ENCODE measurements around the gene TAF1D. TPM values are rescaled to one million over a fixed set of nuclear protein-coding genes. Genes with fewer than 3 reads are reported as not detected.

TAF1D gene
- total and polyA plus RNA-seq, 7 experiments from 2014 or later: 21.2 to 197 (median 156) TPM

DNA sequence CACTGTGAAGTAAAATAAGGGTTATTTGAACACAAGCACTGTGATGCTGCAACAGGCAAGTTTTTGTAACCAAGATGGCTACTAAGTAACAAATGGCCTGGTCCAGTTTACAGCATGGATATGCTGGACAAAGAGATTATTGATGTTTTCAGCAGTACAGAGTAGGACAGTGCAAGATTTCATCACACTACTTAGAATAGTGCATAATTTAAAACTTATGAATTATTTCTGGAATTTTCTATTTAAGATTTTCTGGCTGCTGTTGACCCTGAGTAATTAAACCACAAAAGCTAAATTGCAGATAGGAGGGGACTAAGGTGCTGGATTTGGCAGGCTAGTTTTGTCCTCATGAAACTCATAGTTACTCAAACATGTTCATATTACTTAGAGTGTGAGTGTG, 46.7 kb downstream of the TAF1D start:
- H3K9me3 ChIP-seq (ENCODE audit: control insufficient read depth in 2 of 3, low read length in 3 of 3): no peaks in the 10 kb centered on the region
- peaks cover 36 to 63% (median 57%) of the 10 kb centered on the region in 5 donors for H3K36me3 Mint-ChIP-seq
- no peaks in the 10 kb centered on the region for H3K9me3 Mint-ChIP-seq
- CTCF ChIA-PET: no interaction called here
- POLR2A ChIA-PET: no interaction called here
- no peak overlapping the region for H3K27ac ChIP-seq (ENCODE audit: low read depth, low read length)
- no peaks in the 10 kb centered on the region for H3K4me1 ChIP-seq (ENCODE audit: control insufficient read depth in 2 of 2, insufficient read depth in 2 of 2, low read length in 2 of 2)
- no peaks in the 10 kb centered on the region for H3K27me3 Mint-ChIP-seq
- peaks cover 0 to 10% (median 0%) of the 10 kb centered on the region in 7 donors for H3K4me1 Mint-ChIP-seq
- ATAC-seq (no peak), DNase-seq (no peak)
- intact Hi-C loops (cut with micrococcal nuclease): loop anchor here in 1 of 2 donors (5.0 kb wide), 1 partner anchor 33 kb away; no protein-coding TSS in a partner anchor
- no peak overlapping the region for H3K4me3 Mint-ChIP-seq
- no peaks in the 10 kb centered on the region for H3K27me3 ChIP-seq (ENCODE audit: control insufficient read depth in 2 of 2, insufficient read depth in 2 of 2, low read length in 2 of 2)
- H3K27ac Mint-ChIP-seq: peak overlapping the region in 1 of 9 donors; percentile 45
- no peak overlapping the region for H3K4me3 ChIP-seq (ENCODE audit: low read length)
- peaks cover 0 to 65% (median 5%) of the 10 kb centered on the region in 3 experiments for H3K36me3 ChIP-seq (ENCODE audit: control insufficient read depth in 2 of 3, insufficient read depth in 3 of 3, low read length in 3 of 3)

DNA sequence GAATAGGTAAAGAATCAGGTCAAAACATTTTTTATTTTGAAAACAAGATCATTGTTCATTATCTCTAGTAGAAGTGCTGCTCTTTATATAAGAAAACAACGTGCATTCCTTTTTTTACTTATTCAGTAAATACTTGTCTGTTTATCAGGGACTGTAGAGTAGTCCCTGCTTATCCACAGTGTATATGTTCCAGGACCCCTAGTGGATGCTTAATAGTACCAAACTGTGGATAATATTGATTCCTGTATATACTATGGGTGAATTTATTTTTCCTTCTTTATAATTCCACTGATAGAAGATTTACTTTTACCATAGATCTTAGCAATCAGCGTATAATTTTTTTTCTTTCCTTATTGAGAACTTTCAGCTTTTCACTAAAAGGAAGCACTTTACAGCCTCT, 47.2 kb downstream of the TAF1D start:
- Histone ChIP-seq H3K27me3 (ENCODE audit: control insufficient read depth in 2 of 2, insufficient read depth in 2 of 2, low read length in 2 of 2) (no peaks in the 10 kb centered on the region), H3K27ac (ENCODE audit: low read depth, low read length) (no peak overlapping the region), H3K4me1 (ENCODE audit: control insufficient read depth in 2 of 2, insufficient read depth in 2 of 2, low read length in 2 of 2) (no peaks in the 10 kb centered on the region), H3K36me3 (ENCODE audit: control insufficient read depth in 2 of 3, insufficient read depth in 3 of 3, low read length in 3 of 3) (peaks cover 0 to 68% (median 5%) of the 10 kb centered on the region in 3 experiments), H3K4me3 (ENCODE audit: low read length) (no peak overlapping the region), H3K9me3 (ENCODE audit: control insufficient read depth in 2 of 3, low read length in 3 of 3) (no peaks in the 10 kb centered on the region)
- no peaks in the 10 kb centered on the region for H3K27me3 Mint-ChIP-seq
- ChIA-PET CTCF (interaction anchor here (1.5 kb wide), 1 partner anchor 19 kb away, joined by 3 read pairs; no protein-coding TSS in a partner anchor), POLR2A (interaction anchor here (0.7 kb wide), 1 partner anchor 57 kb away, joined by 3 read pairs; no protein-coding TSS in a partner anchor)
- ATAC-seq: no peak
- H3K9me3 Mint-ChIP-seq: no peaks in the 10 kb centered on the region
- H3K36me3 Mint-ChIP-seq: peaks cover 32 to 63% (median 54%) of the 10 kb centered on the region in 5 donors
- intact Hi-C loops (cut with micrococcal nuclease): loop anchor here in 1 of 2 donors (5.0 kb wide), 1 partner anchor 33 kb away; no protein-coding TSS in a partner anchor
- peaks cover 0 to 8% (median 0%) of the 10 kb centered on the region in 7 donors for H3K4me1 Mint-ChIP-seq
- DNase-seq: no peak
- no peak overlapping the region for H3K27ac Mint-ChIP-seq
- H3K4me3 Mint-ChIP-seq: no peak overlapping the region

DNA sequence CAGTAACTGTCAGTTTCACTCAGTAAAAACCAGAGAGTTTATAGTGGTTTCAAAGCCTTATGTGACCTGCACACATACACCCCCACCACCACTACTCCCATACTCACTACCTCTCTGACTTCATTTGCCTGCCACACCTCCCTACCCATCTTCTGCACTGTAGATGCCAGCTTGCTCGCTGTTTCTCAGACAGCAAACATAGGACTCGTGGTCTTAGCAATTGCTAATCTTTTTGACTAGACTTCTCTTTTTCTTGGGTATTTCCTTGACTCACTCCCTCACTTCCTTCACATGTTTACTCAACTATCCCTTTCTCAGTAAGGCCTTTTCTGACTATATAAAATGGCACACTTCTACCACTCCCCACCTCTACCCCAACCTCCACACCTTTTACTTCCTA, 52.1 kb downstream of the TAF1D start:
- H3K27me3 ChIP-seq (ENCODE audit: control insufficient read depth in 2 of 2, insufficient read depth in 2 of 2, low read length in 2 of 2): no peaks in the 10 kb centered on the region
- H3K9me3 ChIP-seq (ENCODE audit: control insufficient read depth in 2 of 3, low read length in 3 of 3): no peaks in the 10 kb centered on the region
- H3K4me1 Mint-ChIP-seq: peaks cover 0 to 14% (median 0%) of the 10 kb centered on the region in 7 donors
- ChIA-PET POLR2A (interaction anchor here (0.9 kb wide), 1 partner anchor 28 kb away, joined by 4 read pairs; the partner anchor contains the start of gene CEP295), CTCF (no interaction called here)
- no peaks in the 10 kb centered on the region for H3K4me1 ChIP-seq (ENCODE audit: control insufficient read depth in 2 of 2, insufficient read depth in 2 of 2, low read length in 2 of 2)
- intact Hi-C loops (cut with micrococcal nuclease): no loop called here
- peak; percentile 60 for ATAC-seq
- H3K9me3 Mint-ChIP-seq: no peaks in the 10 kb centered on the region
- no peak overlapping the region for H3K4me3 Mint-ChIP-seq
- DNase-seq: no peak
- H3K27me3 Mint-ChIP-seq: no peaks in the 10 kb centered on the region
- peaks cover 17 to 53% (median 39%) of the 10 kb centered on the region in 5 donors for H3K36me3 Mint-ChIP-seq
- H3K27ac ChIP-seq (ENCODE audit: low read depth, low read length): no peak overlapping the region
- peak overlapping the region in 2 of 9 donors; percentile 1 to 51 for H3K27ac Mint-ChIP-seq
- H3K4me3 ChIP-seq (ENCODE audit: low read length): no peak overlapping the region
- peaks cover 8 to 50% (median 10%) of the 10 kb centered on the region in 3 experiments for H3K36me3 ChIP-seq (ENCODE audit: control insufficient read depth in 2 of 3, insufficient read depth in 3 of 3, low read length in 3 of 3)

DNA sequence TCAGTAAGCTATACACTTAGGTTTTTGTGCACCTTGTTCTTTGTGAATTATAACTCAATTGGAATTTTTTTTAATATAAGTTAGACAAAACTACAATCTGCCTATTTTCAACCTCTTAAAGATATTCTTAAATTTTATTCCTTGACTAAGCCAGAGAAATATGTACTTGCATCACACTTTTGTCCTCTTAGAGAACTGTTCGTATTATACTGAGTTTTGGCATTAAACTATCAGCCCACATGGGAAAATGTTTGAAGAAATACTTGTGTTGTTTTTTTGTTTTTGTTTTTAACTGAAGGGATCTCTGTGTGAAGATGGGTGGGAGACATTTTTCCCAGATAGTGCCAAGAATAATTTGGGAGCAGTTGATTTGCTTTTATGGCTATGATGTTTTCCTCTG, 54.5 kb downstream of the TAF1D start:
- Histone ChIP-seq H3K36me3 (ENCODE audit: control insufficient read depth in 2 of 3, insufficient read depth in 3 of 3, low read length in 3 of 3) (peaks cover 8 to 57% (median 14%) of the 10 kb centered on the region in 3 experiments), H3K9me3 (ENCODE audit: control insufficient read depth in 2 of 3, low read length in 3 of 3) (no peaks in the 10 kb centered on the region), H3K27ac (ENCODE audit: low read depth, low read length) (no peak overlapping the region), H3K4me3 (ENCODE audit: low read length) (no peak overlapping the region), H3K27me3 (ENCODE audit: control insufficient read depth in 2 of 2, insufficient read depth in 2 of 2, low read length in 2 of 2) (no peaks in the 10 kb centered on the region), H3K4me1 (ENCODE audit: control insufficient read depth in 2 of 2, insufficient read depth in 2 of 2, low read length in 2 of 2) (no peaks in the 10 kb centered on the region)
- Mint-ChIP-seq H3K27ac (no peak overlapping the region), H3K9me3 (no peaks in the 10 kb centered on the region), H3K4me1 (peaks cover 0 to 14% (median 0%) of the 10 kb centered on the region in 7 donors), H3K4me3 (no peak overlapping the region), H3K36me3 (peaks cover 20 to 66% (median 53%) of the 10 kb centered on the region in 5 donors), H3K27me3 (no peaks in the 10 kb centered on the region)
- ATAC-seq (no peak), DNase-seq (no peak)
- POLR2A ChIA-PET: no interaction called here
- intact Hi-C loops (cut with micrococcal nuclease): no loop called here
- CTCF ChIA-PET: interaction anchor here (0.7 kb wide), 1 partner anchor 20 kb away, joined by 4 read pairs; no protein-coding TSS in a partner anchor

DNA sequence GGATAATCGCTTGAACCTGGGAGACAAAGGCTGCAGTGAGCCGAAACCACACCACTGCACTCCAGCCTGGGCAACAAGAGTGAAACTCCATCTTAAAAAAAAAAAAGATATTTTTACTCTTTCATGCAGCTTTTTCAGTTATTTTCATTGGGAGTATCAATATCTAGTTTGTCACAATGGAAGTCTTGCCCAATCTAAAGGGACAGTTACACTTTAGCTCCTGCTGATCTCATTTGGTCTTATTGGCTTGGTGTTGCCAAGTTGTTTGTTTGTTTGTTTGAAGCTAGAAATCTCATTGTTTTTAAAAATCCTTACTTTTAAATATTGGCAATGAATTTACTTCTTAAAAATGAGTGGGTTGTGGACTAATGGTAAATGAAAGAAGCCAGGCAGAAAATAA, 55.1 kb downstream of the TAF1D start:
- no peak overlapping the region for H3K4me3 ChIP-seq (ENCODE audit: low read length)
- DNase-seq (no peak), ATAC-seq (no peak)
- ChIA-PET CTCF (interaction anchor here (0.7 kb wide), 1 partner anchor 19 kb away, joined by 4 read pairs; no protein-coding TSS in a partner anchor), POLR2A (no interaction called here)
- H3K27ac Mint-ChIP-seq: no peak overlapping the region
- intact Hi-C loops (cut with micrococcal nuclease): no loop called here
- H3K4me1 Mint-ChIP-seq: peaks cover 0 to 14% (median 0%) of the 10 kb centered on the region in 7 donors
- H3K4me1 ChIP-seq (ENCODE audit: control insufficient read depth in 2 of 2, insufficient read depth in 2 of 2, low read length in 2 of 2): no peaks in the 10 kb centered on the region
- peaks cover 8 to 53% (median 14%) of the 10 kb centered on the region in 3 experiments for H3K36me3 ChIP-seq (ENCODE audit: control insufficient read depth in 2 of 3, insufficient read depth in 3 of 3, low read length in 3 of 3)
- no peak overlapping the region for H3K27ac ChIP-seq (ENCODE audit: low read depth, low read length)
- no peaks in the 10 kb centered on the region for H3K27me3 Mint-ChIP-seq
- peaks cover 18 to 63% (median 52%) of the 10 kb centered on the region in 5 donors for H3K36me3 Mint-ChIP-seq
- H3K9me3 ChIP-seq (ENCODE audit: control insufficient read depth in 2 of 3, low read length in 3 of 3): no peaks in the 10 kb centered on the region
- no peaks in the 10 kb centered on the region for H3K27me3 ChIP-seq (ENCODE audit: control insufficient read depth in 2 of 2, insufficient read depth in 2 of 2, low read length in 2 of 2)
- H3K9me3 Mint-ChIP-seq: no peaks in the 10 kb centered on the region
- no peak overlapping the region for H3K4me3 Mint-ChIP-seq

Small RNA genes within 50 kb of the gene (microRNA-seq; reads per million reads assigned to microRNA genes)
- gene MIR1304 (ENCODE audit: borderline microRNAs expressed): 4.1 reads per million

Other genes starting within 250 kb of the TAF1D start
- 10 to 100 TPM in 2 of 5 experiments, 1 to 10 TPM in 3; 2.9 to 34.7 (median 5.9) TPM for gene SMCO4, start 198.1 kb downstream of the TAF1D start, total RNA-seq
- gene SMCO4, start 198.1 kb downstream of the TAF1D start, polyA plus RNA-seq: 1 to 10 TPM in 1 of 2 donors, under 1 TPM in 1; 0.97 to 3.9 TPM
- 10 to 100 TPM; 11.9 to 25.0 (median 14.5) TPM for gene CEP295, start 79.8 kb downstream of the TAF1D start, total RNA-seq
- gene CEP295, start 79.8 kb downstream of the TAF1D start, polyA plus RNA-seq: 1 to 10 TPM; 1.3 to 3.1 TPM
- gene C11orf54, start 177 bp upstream of the TAF1D start, total RNA-seq: 10 to 100 TPM; 16.4 to 42.5 (median 27.2) TPM
- gene C11orf54, start 177 bp upstream of the TAF1D start, polyA plus RNA-seq: 10 to 100 TPM; 13.6 to 22.2 TPM
- 10 to 100 TPM; 47.7 to 75.9 (median 65.6) TPM for gene MED17, start 42.8 kb upstream of the TAF1D start, total RNA-seq
- gene MED17, start 42.8 kb upstream of the TAF1D start, polyA plus RNA-seq: 10 to 100 TPM; 17.3 to 32.9 TPM
- gene VSTM5, start 109.1 kb upstream of the TAF1D start, total RNA-seq: not detected
- not detected for gene VSTM5, start 109.1 kb upstream of the TAF1D start, polyA plus RNA-seq